Activated CD4-positive, CD25-positive, alpha-beta regulatory T cell treated with anti-CD3 and anti-CD28 coated beads, Interleukin-2, amount 50 U/mL, for 16 hours (primary cell): ENCODE data around the gene COLEC12.

Experiments used
- DNase-seq: peaks from one replicate; pipeline ENCODE4 v3.0.0-alpha.2; 2020; ENCODE audit warnings: low read depth, low spot score

Gene COLEC12

DNA sequence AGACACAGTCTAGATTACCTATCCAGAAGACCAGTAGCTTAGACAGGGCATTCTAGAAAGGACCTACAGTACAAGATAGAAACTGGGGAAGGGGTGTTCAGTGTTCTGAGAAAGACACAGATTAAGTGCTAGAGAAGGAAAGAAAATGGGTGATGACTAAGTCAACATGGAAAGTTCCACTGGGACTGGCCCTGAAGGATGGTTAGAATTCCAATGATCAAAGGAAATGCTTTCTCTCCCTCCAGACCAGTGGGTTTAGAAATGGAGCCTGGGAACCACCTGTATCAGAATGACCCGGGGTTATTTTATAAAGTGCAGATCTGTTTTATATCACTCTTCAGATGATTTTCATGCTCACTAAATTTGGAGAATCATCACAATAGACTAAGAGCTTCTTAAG, 5.8 kb upstream of the COLEC12 start:
- DNase-seq: no peak

- no peak for DNase-seq
Measured at GRCh38 chr18:505483-506122, 5.1 kb upstream of the COLEC12 start.

- no peak for DNase-seq
Measured at GRCh38 chr18:501406-501714, 859 bp upstream of the COLEC12 start.

DNA sequence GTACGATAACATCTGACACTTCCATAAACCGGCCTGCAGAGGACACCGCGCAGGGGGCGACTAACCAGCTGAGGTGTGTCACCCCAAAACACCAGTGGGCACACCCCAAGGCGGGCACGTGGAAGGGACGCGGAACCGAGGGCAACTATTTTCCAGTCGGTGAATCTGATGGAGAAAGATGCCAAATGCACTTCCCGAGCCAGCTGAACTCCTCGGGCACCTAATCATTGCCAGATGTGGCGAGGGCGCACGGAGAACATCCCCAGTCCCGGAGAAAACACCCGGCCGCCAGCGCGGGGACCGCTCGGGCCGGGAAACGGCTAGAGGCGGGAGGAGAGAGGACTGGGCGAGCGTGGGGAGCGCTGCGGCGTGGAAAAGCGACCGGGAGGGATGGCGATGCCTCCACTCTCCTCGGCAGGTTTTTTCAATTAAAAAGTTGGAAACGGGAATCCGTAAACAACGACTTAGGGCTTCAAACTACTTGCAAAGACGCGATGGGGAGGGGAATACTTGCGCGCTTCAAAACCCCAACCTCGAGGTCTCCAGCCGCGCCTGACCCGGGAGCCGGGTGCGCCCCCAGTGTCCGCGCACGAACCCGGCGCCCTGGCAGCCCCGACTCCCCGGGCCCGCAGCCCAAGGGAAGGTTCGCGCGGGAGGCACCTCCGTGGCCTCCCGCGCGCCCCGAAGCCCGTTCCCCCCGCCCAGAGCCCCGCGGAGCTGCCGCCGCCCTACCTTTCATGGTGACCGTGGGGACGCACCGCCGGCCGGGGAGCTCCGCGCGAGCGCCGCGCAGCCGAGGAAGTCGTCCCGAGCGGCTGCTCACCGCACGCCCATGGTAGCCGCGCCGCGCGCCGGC, 497 bp downstream of the COLEC12 start:
- DNase-seq: no peak

- no peak for DNase-seq
Measured at GRCh38 chr18:498931-499775, 1.3 kb downstream of the COLEC12 start.

DNA sequence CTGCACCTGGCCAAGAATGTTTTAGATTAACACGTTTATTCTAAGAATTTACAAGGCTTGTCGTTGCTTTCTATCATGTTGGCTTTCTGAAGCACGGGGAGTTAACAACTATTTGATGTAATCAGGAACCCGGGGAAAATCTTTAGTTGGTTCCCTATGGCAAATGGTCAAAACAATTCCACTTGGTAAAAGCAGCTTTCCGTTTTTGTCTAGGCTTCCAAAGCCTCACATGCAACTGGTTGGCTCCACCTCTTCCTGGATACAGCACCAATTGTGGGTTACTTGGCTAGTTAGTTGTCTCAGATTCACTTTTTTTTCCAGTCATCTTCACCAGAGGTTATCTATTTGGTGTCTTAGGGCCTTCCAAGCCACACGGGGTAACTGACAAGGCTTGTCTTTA, 2.8 kb downstream of the COLEC12 start:
- DNase-seq: no peak

GRCh38 chr18:495452-495851, 5.0 kb downstream of the COLEC12 start:
- DNase-seq: no peak

- DNase-seq: no peak
Measured at GRCh38 chr18:495017-495416, 5.5 kb downstream of the COLEC12 start.

DNA sequence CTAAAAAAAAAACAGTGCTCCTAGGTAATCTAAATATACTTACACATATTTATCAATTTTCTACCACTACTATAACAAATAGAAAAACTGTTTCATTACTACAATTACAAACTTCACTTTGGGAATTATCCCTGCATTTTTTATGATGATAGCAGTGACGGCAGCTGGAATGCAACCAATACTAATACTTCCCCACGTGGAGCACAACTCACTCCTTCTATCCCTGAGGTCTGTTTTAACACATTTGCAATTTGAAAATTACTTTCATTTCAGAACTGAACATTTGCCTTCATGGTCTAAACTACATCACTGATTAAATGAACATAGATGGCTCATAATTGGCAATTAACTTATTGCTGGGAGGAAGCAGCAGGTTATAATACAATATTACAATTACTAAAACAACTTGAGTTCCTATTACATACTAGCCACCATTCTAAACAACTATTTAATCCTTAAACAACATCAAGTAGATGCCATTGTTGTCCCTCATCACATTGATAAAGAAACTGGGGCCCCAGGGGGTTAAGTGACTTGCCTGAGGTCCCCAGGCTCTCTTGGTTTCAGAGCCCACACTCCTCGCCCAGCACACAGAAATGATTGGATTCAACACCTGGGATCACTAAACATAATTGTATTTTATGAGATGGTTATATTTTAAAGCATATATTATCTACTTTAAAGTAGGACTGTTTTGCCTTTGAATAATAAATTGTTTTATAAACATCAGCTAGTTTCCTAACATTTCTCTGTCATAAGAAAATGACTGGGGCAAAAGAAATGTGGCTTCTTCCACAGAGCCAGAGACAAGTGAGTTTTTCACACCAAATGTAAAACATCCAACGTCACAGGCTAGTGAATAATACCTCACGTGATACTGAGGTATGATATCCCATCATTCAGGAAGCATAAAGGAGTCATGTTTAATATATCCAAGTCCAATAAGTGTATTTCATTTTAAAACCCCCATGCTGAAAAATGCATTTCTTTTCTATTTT, 6.2 kb downstream of the COLEC12 start:
- no peak for DNase-seq

DNA sequence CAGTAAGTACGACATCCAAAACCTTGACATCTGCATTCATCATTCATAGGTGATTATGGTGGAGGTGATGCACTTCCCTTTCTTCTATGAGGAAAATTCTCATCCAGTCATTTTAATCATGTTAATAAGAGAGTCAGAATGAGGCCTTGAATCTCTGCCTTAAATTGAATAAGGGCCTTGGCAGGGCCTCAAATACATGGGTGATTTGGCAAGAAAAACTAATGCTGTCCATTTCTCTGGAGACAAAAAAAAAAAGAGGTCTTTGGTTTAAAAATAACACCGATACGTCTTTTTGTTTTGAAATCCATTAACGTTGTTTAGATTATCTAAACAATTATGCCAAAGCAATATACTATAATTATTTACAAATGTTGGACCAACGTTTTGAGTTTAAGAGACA, 8.1 kb downstream of the COLEC12 start:
- no peak for DNase-seq

DNA sequence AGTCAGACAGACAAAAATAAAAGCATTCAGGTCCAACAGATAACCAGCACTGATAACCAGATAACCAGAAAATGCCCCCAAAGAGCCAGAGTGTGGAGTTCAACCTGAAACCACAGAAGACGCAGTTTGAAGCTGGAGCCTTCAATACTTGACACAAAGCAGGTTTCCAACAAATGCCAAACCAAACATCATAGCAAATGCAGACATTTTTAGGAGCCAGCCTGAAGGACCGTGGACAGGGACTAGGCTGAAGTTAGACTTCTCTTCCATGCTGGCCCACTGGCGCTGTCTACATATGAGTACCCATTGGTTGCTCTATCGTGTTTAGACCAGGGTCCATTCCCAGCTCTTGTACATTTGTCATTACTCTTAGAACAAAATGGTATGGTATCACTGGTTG, 9.9 kb downstream of the COLEC12 start:
- no peak for DNase-seq

DNA sequence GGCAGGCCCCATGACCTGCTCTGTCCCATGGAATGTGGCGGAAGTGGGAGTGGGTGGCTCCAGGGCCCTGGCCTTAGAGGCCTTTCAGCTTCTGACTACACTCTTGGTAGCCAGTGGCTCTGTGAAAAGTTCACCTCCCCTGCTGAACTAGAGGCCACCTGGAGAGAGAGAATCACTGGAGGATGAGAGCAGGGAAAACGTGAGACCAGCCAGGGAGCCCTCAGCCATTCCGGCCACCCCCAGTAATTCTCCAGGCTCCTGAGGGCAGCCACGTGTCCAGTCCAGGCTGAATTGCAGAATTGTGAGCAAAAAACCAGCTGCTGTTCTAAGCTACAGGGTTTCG, 10.5 kb downstream of the COLEC12 start:
- DNase-seq: no peak

- DNase-seq: no peak
Measured at GRCh38 chr18:489244-490023, 11.1 kb downstream of the COLEC12 start.

DNA sequence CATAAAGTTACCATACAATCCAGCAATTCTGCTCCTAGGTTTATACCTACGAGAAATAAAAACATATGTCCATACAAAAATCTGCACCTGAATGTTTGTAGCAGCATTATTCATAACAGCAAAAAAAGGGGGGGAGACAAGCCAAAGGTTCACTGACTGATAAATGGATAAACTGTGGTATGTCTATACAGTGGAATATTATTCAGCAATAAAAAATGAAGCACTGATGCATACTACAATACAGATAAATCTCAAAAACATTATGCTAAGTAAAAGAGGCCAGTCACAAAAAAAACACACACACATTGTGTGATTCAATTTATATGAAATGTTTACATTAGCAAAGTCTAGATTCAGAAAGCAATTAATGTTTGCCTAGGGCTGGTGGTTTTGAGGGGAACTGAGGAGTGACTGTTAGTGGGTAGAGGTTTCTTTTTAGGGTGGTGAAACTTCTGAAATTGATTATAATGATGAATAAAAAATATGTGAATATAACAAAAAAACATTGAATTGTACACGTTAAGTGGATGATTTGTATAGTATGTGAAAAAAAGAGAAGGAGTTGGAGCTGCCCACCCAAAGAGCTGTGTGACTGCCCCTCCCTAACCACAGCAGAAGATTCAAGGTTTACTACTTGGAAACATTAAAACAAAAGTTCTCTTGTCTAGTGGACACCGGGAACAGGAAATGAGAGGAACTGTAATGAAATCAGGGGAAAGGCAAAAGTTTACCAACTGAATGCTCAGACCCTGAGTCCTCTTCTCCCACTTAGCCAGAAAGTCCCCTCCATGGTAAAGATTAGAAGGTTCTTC, 13.4 kb downstream of the COLEC12 start:
- no peak for DNase-seq

DNA sequence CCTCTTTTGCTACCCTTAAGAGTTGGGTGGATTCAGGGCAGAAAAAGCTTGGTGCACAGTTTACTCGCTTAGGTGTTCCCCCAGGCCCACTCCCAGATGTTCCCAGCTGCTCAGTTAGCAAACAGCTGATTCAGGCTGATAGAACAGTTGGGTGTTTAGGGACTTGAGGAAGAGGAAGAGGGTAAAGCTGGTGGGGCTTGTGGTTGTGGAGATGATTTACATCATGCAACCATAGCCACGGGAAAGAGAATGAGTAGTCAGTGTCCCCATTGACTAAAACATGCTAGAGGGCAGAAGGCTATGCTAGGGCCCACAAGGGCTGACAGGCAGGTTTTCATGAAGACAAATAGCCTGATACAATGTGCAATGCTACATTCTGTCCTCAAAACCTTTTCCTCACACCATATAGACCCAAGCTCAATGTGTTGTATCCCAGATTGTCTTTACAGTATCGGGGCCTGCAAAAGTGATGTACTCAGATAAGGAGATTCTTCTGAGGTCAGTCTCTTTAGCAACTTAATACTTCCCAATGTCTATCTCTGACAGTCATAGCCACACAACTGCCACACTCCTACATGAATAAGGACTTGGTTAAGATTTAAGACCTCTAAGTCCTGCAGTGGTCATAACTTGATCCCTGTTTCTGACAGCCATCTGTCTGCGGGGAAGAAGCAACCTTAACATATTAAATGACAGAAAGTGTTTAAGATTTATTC, 15.6 kb downstream of the COLEC12 start:
- no peak for DNase-seq

- DNase-seq: no peak
Measured at GRCh38 chr18:478681-479080, 21.8 kb downstream of the COLEC12 start.

GRCh38 chr18:477565-477964, 22.9 kb downstream of the COLEC12 start:
- no peak for DNase-seq

GRCh38 chr18:476251-476664, 24.2 kb downstream of the COLEC12 start:
- DNase-seq: no peak
